ENCODE measurements around the gene SHROOM1.
"Not testable (repeated sequence)": the region's sequence is repeated elsewhere in the genome, so short reads cannot be mapped to it uniquely, and the experiment has no call there.

Gene SHROOM1

GRCh38 chr5:132830436-132831094, at the start of gene SHROOM1:
SHROOM1 (minus strand) TSS chr5:132830647; CDS start chr5:132826140, 4,507 bp downstream.
- no peak for DNase-seq (ENCODE audit: low read depth)
- peak within 1 kb of the TSS; percentile 55 for H3K4me3 ChIP-seq (ENCODE audit: low read depth, low read length)

GRCh38 chr5:132877938-132878337, 47.5 kb upstream of the SHROOM1 start:
- DNase-seq (ENCODE audit: low read depth): peak; percentile 25
- no peak overlapping the region for H3K4me3 ChIP-seq (ENCODE audit: low read depth, low read length)

- no peak for DNase-seq (ENCODE audit: low read depth)
- no peak overlapping the region for H3K4me3 ChIP-seq (ENCODE audit: low read depth, low read length)
Measured at GRCh38 chr5:132877466-132877865, 47.0 kb upstream of the SHROOM1 start.

GRCh38 chr5:132876020-132876759, 45.7 kb upstream of the SHROOM1 start:
- no peak overlapping the region for H3K4me3 ChIP-seq (ENCODE audit: low read depth, low read length)
- DNase-seq (ENCODE audit: low read depth): no peak

GRCh38 chr5:132873930-132874271, 43.5 kb upstream of the SHROOM1 start:
- no peak overlapping the region for H3K4me3 ChIP-seq (ENCODE audit: low read depth, low read length)
- no peak for DNase-seq (ENCODE audit: low read depth)

GRCh38 chr5:132873119-132873929, 42.9 kb upstream of the SHROOM1 start, which contains the start of gene LEAP2:
LEAP2 (plus strand) TSS chr5:132873668; CDS start chr5:132873695, 27 bp downstream.
- H3K4me3 ChIP-seq (ENCODE audit: low read depth, low read length): no peak within 1 kb of the TSS

GRCh38 chr5:132872788-132873118, 42.3 kb upstream of the SHROOM1 start:
- no peak overlapping the region for H3K4me3 ChIP-seq (ENCODE audit: low read depth, low read length)
- DNase-seq (ENCODE audit: low read depth): no peak

More at GRCh38 chr5:132873119-132873929, 42.9 kb upstream of the SHROOM1 start, which contains the start of gene LEAP2:
- no peak for DNase-seq (ENCODE audit: low read depth)

- DNase-seq (ENCODE audit: low read depth): no peak
- no peak overlapping the region for H3K4me3 ChIP-seq (ENCODE audit: low read depth, low read length)
Measured at GRCh38 chr5:132871459-132872284, 41.2 kb upstream of the SHROOM1 start.

GRCh38 chr5:132870801-132871200, 40.4 kb upstream of the SHROOM1 start:
- DNase-seq (ENCODE audit: low read depth): no peak
- no peak overlapping the region for H3K4me3 ChIP-seq (ENCODE audit: low read depth, low read length)

GRCh38 chr5:132868754-132869153, 38.3 kb upstream of the SHROOM1 start:
- DNase-seq (ENCODE audit: low read depth): no peak
- no peak overlapping the region for H3K4me3 ChIP-seq (ENCODE audit: low read depth, low read length)

GRCh38 chr5:132867046-132867451, 36.6 kb upstream of the SHROOM1 start:
- no peak for DNase-seq (ENCODE audit: low read depth)
- H3K4me3 ChIP-seq (ENCODE audit: low read depth, low read length): peak overlapping the region; percentile 78

GRCh38 chr5:132866342-132867045, 36.0 kb upstream of the SHROOM1 start, which contains the start of the genes GDF9 and UQCRQ:
GDF9 (minus strand) TSS chr5:132866469; CDS start chr5:132864533, 1,936 bp downstream.
UQCRQ (plus strand) TSS chr5:132866642; CDS start chr5:132866882, 240 bp downstream.
- DNase-seq (ENCODE audit: low read depth): peak; percentile 99
- H3K4me3 ChIP-seq (ENCODE audit: low read depth, low read length): peak within 1 kb of the TSS; percentile 78

GRCh38 chr5:132865668-132866341, 35.4 kb upstream of the SHROOM1 start:
- no peak for DNase-seq (ENCODE audit: low read depth)
- peak overlapping the region; percentile 78 for H3K4me3 ChIP-seq (ENCODE audit: low read depth, low read length)

- DNase-seq (ENCODE audit: low read depth): no peak
- no peak overlapping the region for H3K4me3 ChIP-seq (ENCODE audit: low read depth, low read length)
Measured at GRCh38 chr5:132860742-132861141, 30.3 kb upstream of the SHROOM1 start.

GRCh38 chr5:132859889-132860437, 29.5 kb upstream of the SHROOM1 start:
- no peak overlapping the region for H3K4me3 ChIP-seq (ENCODE audit: low read depth, low read length)
- no peak for DNase-seq (ENCODE audit: low read depth)

GRCh38 chr5:132856011-132856410, 25.6 kb upstream of the SHROOM1 start:
- no peak for DNase-seq (ENCODE audit: low read depth)
- H3K4me3 ChIP-seq (ENCODE audit: low read depth, low read length): no peak overlapping the region

- not testable (repeated sequence) for DNase-seq (ENCODE audit: low read depth); H3K4me3 ChIP-seq (ENCODE audit: low read depth, low read length)
Measured at GRCh38 chr5:132854992-132855391, 24.5 kb upstream of the SHROOM1 start.

GRCh38 chr5:132854301-132854700, 23.9 kb upstream of the SHROOM1 start:
- no peak overlapping the region for H3K4me3 ChIP-seq (ENCODE audit: low read depth, low read length)
- no peak for DNase-seq (ENCODE audit: low read depth)
